Right ventricle myocardium inferior (tissue), 1 donor: ENCODE results near the gene LDAH. TPM values are rescaled to one million over a fixed set of nuclear protein-coding genes. Genes with fewer than 3 reads are reported as not detected.
A peak's percentile ranks its signal among the peaks of the same experiment; 100 is the strongest.
"Not testable (repeated sequence)": the region's sequence is repeated elsewhere in the genome, so short reads cannot be mapped to it uniquely, and the experiment has no call there.

Source experiments
- ATAC-seq: fragments of 200-7000 bp; cut with Tn5 transposase; one replicate; pipeline ENCODE4 v1.9.1; 2020; ENCODE audit warnings: mild to moderate bottlenecking, moderate library complexity
- DNase-seq: peaks from one replicate; pipeline ENCODE4 v3.0.0; 2021; ENCODE audit errors: missing footprints
- intact Hi-C: fragments of 100-400 bp; cut with DNase I; formaldehyde crosslinking; loops from one replicate; pipeline ENCODE4 v1.11.0; 2022
- total RNA-seq: library from RNA; stranded (reverse); fragmentation: NEBNext Ultra II Directional; extraction: Animal tissue kit (Norgen Biotek cat#: 25700); gene quantifications from one replicate; pipeline ENCODE4 v1.2.1, GENCODE V29; 2021
- donor health status: DM: no; HTN: yes; CAD: no; lungs with severe emphysema.

The LDAH gene
- total RNA-seq, 1 donor from 2014 or later = 5.8 TPM

GRCh38 chr2:20737505-20737904 is 85.4 kb downstream of the LDAH start:
- ATAC-seq = no peak
- DNase-seq = no peak
- intact Hi-C loops = no loop called here

GRCh38 chr2:20728114-20728758 is 94.7 kb downstream of the LDAH start:
- ATAC-seq (no peak), DNase-seq (no peak)
- intact Hi-C loops = no loop called here

- no peak for DNase-seq
- intact Hi-C loops = no loop called here
Observed at GRCh38 chr2:20726913-20727312, 96.0 kb downstream of the LDAH start.

GRCh38 chr2:20725782-20726181 is 97.1 kb downstream of the LDAH start:
- ATAC-seq (no peak), DNase-seq (no peak)
- intact Hi-C loops = no loop called here

More at GRCh38 chr2:20726913-20727312, 96.0 kb downstream of the LDAH start:
- ATAC-seq = no peak

GRCh38 chr2:20724500-20725053 is 98.3 kb downstream of the LDAH start:
- DNase-seq (no peak), ATAC-seq (no peak)
- intact Hi-C loops = no loop called here

- intact Hi-C loops = no loop called here
- no peak for ATAC-seq
Observed at GRCh38 chr2:20723543-20723942, 99.4 kb downstream of the LDAH start.

GRCh38 chr2:20722592-20723240 is 100.2 kb downstream of the LDAH start:
- intact Hi-C loops = no loop called here
- ATAC-seq (no peak), DNase-seq (no peak)

More at GRCh38 chr2:20723543-20723942, 99.4 kb downstream of the LDAH start:
- no peak for DNase-seq

GRCh38 chr2:20717641-20718040 is 105.3 kb downstream of the LDAH start:
- no peak for DNase-seq
- no peak for ATAC-seq
- intact Hi-C loops = no loop called here

GRCh38 chr2:20716164-20716563 is 106.7 kb downstream of the LDAH start:
- DNase-seq, intact Hi-C loops, ATAC-seq: not testable (repeated sequence)

GRCh38 chr2:20714412-20714811 is 108.5 kb downstream of the LDAH start:
- ATAC-seq, intact Hi-C loops, DNase-seq: not testable (repeated sequence)

- DNase-seq, intact Hi-C loops, ATAC-seq: not testable (repeated sequence)
Observed at GRCh38 chr2:20713585-20713984, 109.3 kb downstream of the LDAH start.

- peak; percentile 66 for DNase-seq
- intact Hi-C loops, ATAC-seq: not testable (repeated sequence)
Observed at GRCh38 chr2:20711641-20712040, 111.3 kb downstream of the LDAH start.

GRCh38 chr2:20707601-20708000 is 115.3 kb downstream of the LDAH start:
- no peak for ATAC-seq
- DNase-seq = no peak
- intact Hi-C loops = no loop called here

- DNase-seq = no peak
- no peak for ATAC-seq
- intact Hi-C loops = no loop called here
Observed at GRCh38 chr2:20706786-20707185, 116.1 kb downstream of the LDAH start.

GRCh38 chr2:20706217-20706616 is 116.7 kb downstream of the LDAH start:
- ATAC-seq (no peak), DNase-seq (no peak)
- intact Hi-C loops = no loop called here

GRCh38 chr2:20704886-20705285 is 118.0 kb downstream of the LDAH start:
- intact Hi-C loops = no loop called here
- DNase-seq (no peak), ATAC-seq (no peak)

- intact Hi-C loops = no loop called here
- ATAC-seq (no peak), DNase-seq (no peak)
Observed at GRCh38 chr2:20702563-20702962, 120.3 kb downstream of the LDAH start.

- intact Hi-C loops = no loop called here
- no peak for ATAC-seq
- DNase-seq = no peak
Observed at GRCh38 chr2:20698916-20699613, 123.8 kb downstream of the LDAH start.

- intact Hi-C loops = no loop called here
- no peak for ATAC-seq
Observed at GRCh38 chr2:20697322-20697934, 125.5 kb downstream of the LDAH start.

More at GRCh38 chr2:20697322-20697934, 125.5 kb downstream of the LDAH start:
- DNase-seq = no peak
